Cardiac muscle cell (in vitro differentiated cells and primary cell): ENCODE measurements around the gene SLC26A11. TPM values are rescaled to one million over a fixed set of nuclear protein-coding genes. Genes with fewer than 3 reads are reported as not detected.

Source experiments
- DNase-seq, 2 donors: peaks; one replicate each; pipeline versions ENCODE4 v3.0.0 to v3.0.0-alpha.2; 2010 to 2017; ENCODE audit warnings: low read depth in 1 of 2, low spot score in 1 of 2
- H3K27ac ChIP-seq: fragments of 200-600 bp; sonication (generic); 2 replicates; pipeline ENCODE4 v1.5.1; 2016
- H3K27me3 ChIP-seq: fragments of 200-600 bp; sonication (generic); 2 replicates; pipeline ENCODE4 v1.6.0; 2016; ENCODE audit warnings: control low read depth
- H3K36me3 ChIP-seq: fragments of 200-600 bp; sonication (generic); 2 replicates; pipeline ENCODE4 v1.5.1; 2016; ENCODE audit warnings: control low read depth
- H3K4me1 ChIP-seq: fragments of 200-600 bp; sonication (generic); 2 replicates; pipeline ENCODE4 v1.8.1; 2017; ENCODE audit warnings: low read depth, mild to moderate bottlenecking, mixed run types
- H3K4me3 ChIP-seq: fragments of 200-600 bp; sonication (generic); 2 replicates; pipeline ENCODE4 v1.5.1; 2016; ENCODE audit warnings: mild to moderate bottlenecking
- H3K9me3 ChIP-seq: fragments of 200-600 bp; sonication (generic); 2 replicates; pipeline ENCODE4 v1.5.1; 2017; ENCODE audit warnings: low read depth, mild to moderate bottlenecking, control low read depth
- CTCF ChIP-seq: IDR thresholded peaks from 2 replicates; pipeline ENCODE4 v1.5.1; 2012; ENCODE audit warnings: low read depth, mild to moderate bottlenecking, low read length
- polyA plus RNA-seq: library from polyadenylated mRNA; unstranded; fragments of >200 nt; fragmentation: Nextera tagmentation; extraction: Ambion mirVana; gene quantifications from 2 replicates; pipeline ENCODE4 v1.2.1, GENCODE V29; 2016
- total RNA-seq: library from RNA; depleted of rRNA; stranded (reverse); fragments of >200 nt; gene quantifications from 2 replicates; pipeline ENCODE4 v1.2.3, GENCODE V29; 2016

SLC26A11 gene
- total and polyA plus RNA-seq, 2 experiments from 2014 or later = 39.0 to 46.8 TPM

DNA sequence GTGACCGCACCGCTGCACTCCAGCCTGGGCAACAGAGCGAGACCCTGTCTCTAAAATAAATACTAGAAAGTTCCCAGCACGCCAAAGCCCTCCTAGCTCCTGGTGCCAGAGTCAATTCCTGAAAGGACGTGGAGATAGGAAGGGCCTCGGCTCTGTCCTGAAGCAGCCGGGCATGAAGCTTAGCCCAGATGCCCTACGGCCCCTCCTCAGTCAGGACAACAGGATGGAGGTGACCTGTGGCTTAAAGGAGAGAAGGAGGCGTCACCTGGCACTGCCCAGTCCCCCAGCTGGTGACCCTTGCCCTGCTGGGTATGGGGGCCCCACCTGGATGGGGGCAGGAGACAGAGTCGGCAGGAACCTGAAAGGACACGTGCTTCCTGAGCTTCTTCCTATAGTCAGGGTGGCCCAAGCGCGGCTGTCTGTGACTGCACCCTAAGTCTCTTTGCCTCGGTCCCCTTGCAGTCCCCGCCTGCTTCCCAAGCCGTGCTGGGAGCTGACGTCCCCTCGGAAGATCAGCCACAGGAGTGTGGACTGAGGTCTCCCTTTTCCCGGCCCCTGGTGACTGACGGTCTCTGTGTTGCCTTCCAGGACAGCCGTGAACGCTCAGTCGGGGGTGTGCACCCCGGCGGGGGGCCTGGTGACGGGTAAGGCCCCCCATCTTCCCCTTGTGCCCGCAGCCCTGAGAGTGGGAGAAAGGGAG lies 25.5 kb downstream of the SLC26A11 start:
- DNase-seq = no peak
- H3K9me3 ChIP-seq = no peaks in the 10 kb centered on the region
- no peaks in the 10 kb centered on the region for H3K4me1 ChIP-seq
- no peaks in the 10 kb centered on the region for H3K27me3 ChIP-seq
- no peak overlapping the region for H3K27ac ChIP-seq
- no peak for TF ChIP-seq CTCF
- no peak overlapping the region for H3K4me3 ChIP-seq
- H3K36me3 ChIP-seq = peaks cover 20% of the 10 kb centered on the region

DNA sequence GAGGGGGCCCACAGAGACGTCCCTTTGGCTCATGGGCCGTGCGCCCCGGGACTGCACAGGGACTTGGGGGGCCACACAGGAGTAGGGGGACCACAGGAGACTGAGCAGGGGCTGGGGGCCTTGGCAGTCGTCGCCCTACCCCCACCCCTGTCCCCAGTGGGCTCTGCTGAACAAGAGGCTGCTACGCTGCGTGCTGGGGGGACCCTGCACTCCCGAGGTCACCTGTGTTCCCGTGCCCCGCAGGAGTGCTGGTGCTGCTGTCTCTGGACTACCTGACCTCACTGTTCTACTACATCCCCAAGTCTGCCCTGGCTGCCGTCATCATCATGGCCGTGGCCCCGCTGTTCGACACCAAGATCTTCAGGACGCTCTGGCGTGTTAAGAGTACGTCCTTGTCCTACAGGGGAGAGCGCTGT lies 26.0 kb downstream of the SLC26A11 start:
- no peak for DNase-seq
- H3K4me3 ChIP-seq = no peak overlapping the region

DNA sequence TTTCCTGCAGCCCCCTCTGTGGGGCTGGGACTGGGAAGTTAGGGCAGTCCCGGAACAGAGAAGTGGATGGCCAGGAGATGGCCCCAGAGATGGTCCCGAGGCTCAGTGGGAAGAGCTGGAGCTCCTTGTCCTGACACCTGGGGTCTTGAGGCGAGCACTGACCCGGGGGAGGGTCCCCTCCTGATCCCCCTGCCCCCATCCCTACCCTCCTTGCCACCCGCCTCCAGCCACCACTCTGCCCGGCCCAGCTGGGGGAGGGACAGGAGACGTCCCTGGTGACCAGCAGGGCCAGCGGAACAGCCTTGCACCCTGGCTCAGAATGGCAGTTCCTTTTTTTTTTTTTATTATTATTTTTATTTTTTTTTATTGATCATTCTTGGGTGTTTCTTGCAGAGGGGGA lies 26.5 kb downstream of the SLC26A11 start:
- peaks cover 13% of the 10 kb centered on the region for H3K36me3 ChIP-seq
- DNase-seq = no peak
- H3K4me3 ChIP-seq = no peak overlapping the region
- H3K27ac ChIP-seq = no peak overlapping the region
- no peaks in the 10 kb centered on the region for H3K4me1 ChIP-seq
- H3K27me3 ChIP-seq = no peaks in the 10 kb centered on the region
- TF ChIP-seq CTCF = no peak
- H3K9me3 ChIP-seq = no peaks in the 10 kb centered on the region

More for the DNA sequence above, 26.0 kb downstream of the SLC26A11 start:
- no peaks in the 10 kb centered on the region for H3K9me3 ChIP-seq
- H3K27ac ChIP-seq = no peak overlapping the region
- TF ChIP-seq CTCF = no peak
- no peaks in the 10 kb centered on the region for H3K27me3 ChIP-seq
- H3K36me3 ChIP-seq = peaks cover 18% of the 10 kb centered on the region
- no peaks in the 10 kb centered on the region for H3K4me1 ChIP-seq

GRCh38 chr17:80247561-80247960 lies 27.3 kb downstream of the SLC26A11 start:
- no peak for TF ChIP-seq CTCF
- no peak overlapping the region for H3K27ac ChIP-seq
- H3K4me1 ChIP-seq = no peaks in the 10 kb centered on the region
- H3K27me3 ChIP-seq = no peaks in the 10 kb centered on the region
- DNase-seq = no peak
- no peaks in the 10 kb centered on the region for H3K9me3 ChIP-seq
- peaks cover 7% of the 10 kb centered on the region for H3K36me3 ChIP-seq
- no peak overlapping the region for H3K4me3 ChIP-seq

- Histone ChIP-seq H3K9me3 (no peaks in the 10 kb centered on the region), H3K27ac (no peak overlapping the region), H3K27me3 (no peaks in the 10 kb centered on the region), H3K4me1 (no peaks in the 10 kb centered on the region), H3K4me3 (no peak overlapping the region), H3K36me3 (peaks cover 7% of the 10 kb centered on the region)
- no peak for DNase-seq
- no peak for TF ChIP-seq CTCF
Observed at GRCh38 chr17:80248001-80248893, 28.0 kb downstream of the SLC26A11 start.
